NCI-H1436 treated with DMSO at 0.1 percent for 48 hours (cell line): ENCODE data around the gene BTG2.
"Not testable (repeated sequence)": the region's sequence is repeated elsewhere in the genome, so short reads cannot be mapped to it uniquely, and the experiment has no call there.

Experiments
- DNase-seq: peaks from one replicate; lab custom pipeline; 2025; lab: John Stamatoyannopoulos, UW

The BTG2 gene, protein sequence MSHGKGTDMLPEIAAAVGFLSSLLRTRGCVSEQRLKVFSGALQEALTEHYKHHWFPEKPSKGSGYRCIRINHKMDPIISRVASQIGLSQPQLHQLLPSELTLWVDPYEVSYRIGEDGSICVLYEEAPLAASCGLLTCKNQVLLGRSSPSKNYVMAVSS

GRCh38 chr1:203304919-203305808 is at the start of gene BTG2:
Gene BTG2, plus strand, starts transcription at chr1:203305519. Its CDS starts 88 bp downstream, at chr1:203305607.
- DNase-seq: peak; percentile 91

- DNase-seq: not testable (repeated sequence)
Measured at GRCh38 chr1:203256636-203257035, 48.7 kb upstream of the BTG2 start.

GRCh38 chr1:203263496-203263895 is 41.8 kb upstream of the BTG2 start:
- DNase-seq: no peak

GRCh38 chr1:203264052-203264501 is 41.2 kb upstream of the BTG2 start:
- DNase-seq: no peak

DNA sequence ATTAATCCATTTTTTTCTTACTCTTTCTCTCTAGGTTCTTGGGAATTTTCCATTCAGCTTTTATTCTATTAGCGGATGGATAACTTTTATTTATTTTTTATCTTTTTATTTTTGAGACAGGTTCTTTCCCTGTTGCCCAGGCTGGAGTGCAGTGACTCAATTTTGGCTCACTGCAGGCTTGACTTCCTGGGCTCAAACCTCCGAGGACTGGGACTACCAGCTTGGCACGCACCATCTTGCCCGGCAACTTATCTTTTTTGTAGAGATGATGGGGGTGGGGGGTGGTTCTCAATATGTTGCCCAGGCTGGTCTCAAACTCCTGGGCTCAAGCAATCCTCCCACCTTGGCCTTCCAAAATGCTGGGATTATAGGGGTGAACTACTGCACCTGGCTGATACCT is 39.8 kb upstream of the BTG2 start:
- no peak for DNase-seq

DNA sequence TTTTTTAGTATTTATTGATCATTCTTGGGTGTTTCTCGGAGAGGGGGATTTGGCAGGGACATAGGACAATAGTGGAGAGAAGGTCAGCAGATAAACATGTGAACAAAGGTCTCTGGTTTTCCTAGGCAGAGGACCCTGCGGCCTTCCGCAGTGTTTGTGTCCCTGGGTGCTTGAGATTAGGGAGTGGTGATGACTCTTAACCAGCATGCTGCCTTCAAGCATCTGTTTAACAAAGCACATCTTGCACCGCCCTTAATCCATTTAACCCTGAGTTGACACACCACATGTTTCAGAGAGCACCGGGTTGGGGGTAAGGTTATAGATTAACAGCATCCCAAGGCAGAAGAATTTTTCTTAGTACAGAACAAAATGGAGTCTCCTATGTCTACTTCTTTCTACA is 39.2 kb upstream of the BTG2 start:
- DNase-seq: not testable (repeated sequence)

DNA sequence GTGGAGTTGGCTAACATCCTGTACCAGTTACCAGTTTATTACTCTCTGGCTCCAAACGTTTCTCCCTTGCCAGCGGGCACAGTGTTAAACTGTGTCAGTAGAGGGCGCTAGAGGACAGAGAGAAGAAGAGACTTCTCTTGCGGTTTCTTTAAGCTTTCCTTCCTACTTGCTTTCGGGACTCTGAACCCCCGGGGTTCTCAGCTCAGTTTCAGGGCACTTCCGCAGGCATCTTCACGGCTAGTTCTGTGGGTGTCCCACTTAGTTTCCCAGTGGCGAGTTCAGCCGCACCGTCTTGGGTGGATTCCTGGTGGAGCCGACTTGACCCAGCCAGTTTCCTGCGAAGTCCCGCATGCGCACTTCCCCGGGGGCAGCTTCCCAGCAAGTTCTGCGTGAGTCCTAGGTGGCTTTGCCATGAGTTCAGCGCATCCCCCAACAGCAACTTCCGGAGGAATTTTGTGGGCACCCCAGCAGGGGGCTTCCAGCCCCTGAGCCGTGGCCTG is 37.9 kb upstream of the BTG2 start:
- DNase-seq: peak; percentile 66

GRCh38 chr1:203267912-203268311 is 37.4 kb upstream of the BTG2 start:
- no peak for DNase-seq

- DNase-seq: peak; percentile 65
Measured at GRCh38 chr1:203268901-203269653, 36.2 kb upstream of the BTG2 start.

DNA sequence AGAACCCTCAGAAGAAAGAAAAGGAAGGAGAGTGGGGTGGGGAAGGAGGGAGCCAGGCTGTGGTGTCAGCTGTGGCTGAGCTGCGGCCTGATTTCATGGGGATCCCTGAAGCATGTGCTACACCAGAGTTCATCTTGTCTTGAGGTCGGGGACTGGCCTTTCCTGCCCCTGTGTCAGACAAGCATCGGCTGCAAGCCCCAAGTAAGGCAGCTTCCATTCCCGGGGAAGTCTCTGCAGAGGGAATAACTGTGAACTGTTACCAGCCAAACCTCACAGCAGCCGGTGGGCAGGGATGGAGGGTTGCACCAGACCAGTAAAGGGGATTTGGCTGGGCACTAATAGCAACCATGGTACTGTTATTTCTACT is 35.7 kb upstream of the BTG2 start:
- no peak for DNase-seq

- no peak for DNase-seq
Measured at GRCh38 chr1:203270448-203270847, 34.9 kb upstream of the BTG2 start.

DNA sequence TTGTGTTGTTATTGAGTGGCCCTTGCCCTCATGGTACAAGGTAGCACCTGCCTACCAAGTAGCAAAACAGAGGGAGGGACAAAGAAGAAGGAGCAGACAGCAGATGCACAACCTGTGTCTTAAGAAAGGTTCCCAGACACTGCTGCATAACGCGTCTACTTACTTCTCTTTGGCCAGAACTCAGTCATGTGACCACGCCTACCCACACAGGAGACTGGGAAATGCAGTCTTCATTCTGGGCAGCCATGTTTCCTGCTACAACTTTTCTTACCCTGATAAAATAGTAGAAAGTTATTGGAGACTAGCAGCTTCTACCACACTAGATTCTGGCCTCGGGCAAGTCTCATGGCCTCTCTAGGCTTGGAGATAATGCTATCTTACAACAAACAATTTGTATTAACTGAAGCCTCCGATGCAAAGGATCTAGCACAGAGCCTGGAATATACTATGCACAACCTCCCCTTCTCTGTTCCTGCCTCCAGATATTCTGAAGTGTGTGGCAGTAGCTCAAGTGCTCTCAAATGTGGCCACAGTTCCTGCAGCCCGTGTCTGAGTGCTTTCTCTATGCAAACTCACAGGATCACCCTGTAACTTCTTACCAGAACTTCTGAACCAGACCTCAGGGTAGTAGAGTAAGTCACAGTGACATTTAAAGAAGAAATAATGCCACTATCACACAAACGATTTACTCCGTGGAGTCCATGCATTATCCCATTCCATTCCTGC is 34.1 kb upstream of the BTG2 start:
- no peak for DNase-seq

DNA sequence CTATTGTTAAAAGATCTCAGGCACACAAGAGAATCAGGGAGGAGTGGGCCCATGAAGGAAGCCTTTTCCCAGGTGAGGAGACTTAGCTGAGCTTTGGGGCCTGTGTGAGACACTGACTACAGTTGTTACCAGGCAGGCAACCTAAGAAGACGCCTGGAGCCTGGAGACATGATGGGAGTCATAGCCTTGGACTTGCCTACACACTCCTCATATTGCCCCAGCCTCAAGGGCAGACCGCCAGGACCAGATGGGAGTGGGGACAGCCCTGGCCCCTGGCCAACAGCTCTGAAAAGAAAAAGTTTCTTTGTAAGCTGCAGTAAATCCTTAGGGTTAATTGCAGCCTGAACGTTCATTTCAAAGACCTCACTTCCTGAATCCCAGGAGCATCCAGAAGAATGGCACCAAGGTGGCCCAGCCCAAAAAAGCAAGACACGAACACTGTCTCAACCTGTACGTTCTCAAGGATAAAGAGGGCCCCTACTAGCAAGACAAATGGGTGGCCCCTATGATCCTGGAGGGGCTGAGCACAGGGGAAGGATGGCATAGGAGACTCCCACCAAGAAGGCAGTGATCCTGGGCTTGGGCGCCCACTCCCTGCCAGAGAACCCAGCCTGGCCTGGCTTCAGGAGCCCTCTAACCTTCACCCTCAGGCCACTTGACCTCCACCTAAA is 33.2 kb upstream of the BTG2 start:
- no peak for DNase-seq

DNA sequence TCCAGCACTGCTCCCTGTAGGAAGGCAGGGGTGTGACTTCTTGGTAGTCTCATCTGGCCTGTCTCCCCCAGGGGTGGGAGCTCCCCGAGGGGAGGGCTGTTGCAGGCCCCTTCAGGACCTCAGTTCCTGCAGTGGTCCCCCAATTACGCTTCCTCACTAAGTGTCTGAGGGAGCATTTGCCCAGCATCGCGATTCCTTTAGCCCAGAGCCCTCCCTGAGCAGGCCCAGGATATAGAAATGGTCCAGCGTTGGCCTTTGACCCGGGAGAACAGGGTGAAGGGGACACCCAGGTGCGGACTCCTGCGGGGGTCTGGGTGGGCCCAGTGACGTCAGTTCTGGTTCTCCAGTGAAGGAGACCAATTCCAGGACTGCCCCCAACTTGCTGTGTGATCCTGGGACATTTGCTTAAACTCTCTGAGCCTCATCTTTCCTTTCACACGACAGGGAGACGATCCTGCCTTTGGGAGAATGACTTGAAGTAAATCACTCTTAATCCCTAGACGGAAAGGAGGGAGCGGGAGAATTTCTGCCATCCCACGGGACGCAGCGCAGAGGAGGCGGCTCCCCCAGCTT is 32.6 kb upstream of the BTG2 start:
- no peak for DNase-seq

DNA sequence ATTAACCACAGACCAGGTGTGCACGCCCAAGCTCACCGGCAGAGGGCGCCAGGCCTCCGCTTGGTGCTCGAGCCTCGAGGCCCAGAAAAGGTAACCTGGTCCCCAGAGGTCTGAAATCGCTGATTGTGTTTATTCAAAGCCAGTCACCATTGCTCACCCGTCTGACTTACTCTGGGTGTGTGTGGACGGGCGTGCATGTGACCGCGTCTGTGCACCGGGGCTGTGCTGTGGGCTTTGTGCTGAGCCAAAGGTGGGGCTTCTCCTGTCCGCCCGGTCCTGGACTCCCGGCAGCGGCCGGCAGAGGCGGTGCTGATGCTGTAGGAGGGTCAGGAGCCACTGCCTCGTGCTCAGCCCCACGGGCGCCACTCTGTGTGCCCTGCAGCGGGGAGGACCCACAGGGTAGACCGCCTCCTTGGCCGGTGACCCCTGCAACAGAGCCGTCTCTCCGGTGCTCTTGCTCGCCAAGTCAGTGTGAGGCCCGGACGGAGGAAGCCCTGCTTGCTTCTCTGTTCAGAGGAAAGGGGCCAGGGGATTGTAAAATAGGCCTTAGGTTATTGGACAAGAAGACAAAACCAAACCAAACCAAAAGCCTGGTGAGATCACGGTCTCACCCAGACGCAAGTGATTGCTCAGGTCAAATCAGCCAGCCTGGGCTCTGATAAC is 32.0 kb upstream of the BTG2 start:
- DNase-seq: peak; percentile 86

GRCh38 chr1:203273869-203274602 is 31.3 kb upstream of the BTG2 start:
- DNase-seq: no peak

DNA sequence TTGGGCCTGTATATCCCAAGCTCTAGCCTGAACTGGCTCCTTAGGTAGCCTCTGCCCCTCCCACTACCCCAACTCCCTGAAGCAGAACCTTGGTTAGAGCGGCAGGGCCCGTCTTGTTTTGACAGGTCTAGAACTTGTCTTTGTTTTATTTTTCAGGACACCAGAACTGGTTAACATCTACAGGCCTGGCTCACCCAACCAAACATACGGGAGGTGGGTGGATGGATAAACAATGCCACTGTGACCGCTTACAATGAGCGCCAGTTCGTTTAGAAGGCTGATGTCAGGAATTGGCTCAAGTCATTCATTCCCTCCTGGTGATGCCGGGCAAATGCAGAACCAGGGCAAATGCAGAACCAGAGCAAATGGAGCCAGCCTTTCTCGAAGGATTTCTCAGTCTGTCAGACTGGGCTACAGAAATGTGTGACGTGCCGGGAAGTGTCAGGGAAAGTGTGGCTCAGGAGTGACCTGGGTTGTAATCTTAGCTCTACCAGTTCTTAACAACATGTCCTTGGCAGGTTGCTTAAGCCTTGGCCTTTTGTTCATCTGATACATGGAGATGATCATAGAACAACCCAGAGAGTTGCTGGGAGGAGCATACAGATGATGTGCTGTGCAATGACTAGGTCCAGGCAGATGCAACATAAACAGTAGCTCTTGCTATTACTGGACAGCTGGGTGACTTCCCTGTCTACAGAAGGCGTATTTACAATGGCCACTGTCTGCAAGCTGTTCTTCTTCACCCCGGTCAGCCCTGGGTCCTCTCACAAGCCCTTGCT is 30.5 kb upstream of the BTG2 start:
- no peak for DNase-seq

- no peak for DNase-seq
Measured at GRCh38 chr1:203275656-203276272, 29.6 kb upstream of the BTG2 start.
